K562 treated with DMSO at 1 percent for 12 hours (cell line): ENCODE data around the gene ANKRD18B. TPM values are rescaled to one million over a fixed set of nuclear protein-coding genes. Genes with fewer than 3 reads are reported as not detected.

Experiments used
- total RNA-seq: library from RNA; unstranded; fragments of 300-600 nt; gene quantifications from 2 replicates; pipeline ENCODE4 v1.2.3, GENCODE V29; 2022; ENCODE audit not compliant: insufficient read depth

ANKRD18B gene
- 1.5 and 2.6 TPM in 2 replicates for total RNA-seq

GRCh38 chr9:33523397-33524305 is at the start of gene ANKRD18B:
Gene ANKRD18B (plus strand): TSS chr9:33524251. CDS start chr9:33524490, 239 bp downstream.

Other genes starting within 250 kb of the ANKRD18B start
- gene NFX1, start 233.7 kb upstream of the ANKRD18B start, total RNA-seq, result 9.1 and 19.3 TPM in 2 replicates
- gene AQP7, start 121.7 kb upstream of the ANKRD18B start, total RNA-seq, result not detected in 2 replicates
- gene AQP3, start 76.7 kb upstream of the ANKRD18B start, total RNA-seq, result 18.6 and 20.0 TPM in 2 replicates
- gene NOL6, start 50.3 kb upstream of the ANKRD18B start, total RNA-seq, result 10.1 and 14.7 TPM in 2 replicates